ENCODE results near the gene SMPD1.

- TF ChIP-seq POLR2AphosphoS5 (IDR thresholded peaks at IDR 0.05; ENCODE audit: low read depth, low read length) (no peak), TAF1 (IDR thresholded peaks at IDR 0.05; ENCODE audit: borderline replicate concordance, low read depth, low read length) (no peak)
Measured at GRCh38 chr11:6345366-6345765, 44.9 kb upstream of the SMPD1 start.
